Aorta (tissue), 5 donors: ENCODE data around the gene FAM227B. TPM values are rescaled to one million over a fixed set of nuclear protein-coding genes. Genes with fewer than 3 reads are reported as not detected.
"Not testable (repeated sequence)": the region's sequence is repeated elsewhere in the genome, so short reads cannot be mapped to it uniquely, and the experiment has no call there.

ENCODE experiments used
- ATAC-seq: fragments of 200-7000 bp; cut with Tn5 transposase; one replicate; pipeline ENCODE4 v1.9.1; 2022; ENCODE audit warnings: moderate library complexity; ENCODE audit not compliant: low FRiP score
- DNase-seq, 2 donors: peaks; one replicate each; pipeline ENCODE4 v3.0.0-alpha.2; 2020
- H3K27ac ChIP-seq, 2 donors: one replicate each; pipeline ENCODE4 v1.5.1; 2013; ENCODE audit warnings: low read length in 2 of 2, mild to moderate bottlenecking in 2 of 2, moderate library complexity in 2 of 2, control low read depth in 1 of 2, inconsistent platforms in 1 of 2, low read depth in 1 of 2
- H3K27me3 ChIP-seq, 2 donors: one replicate each; pipeline ENCODE4 v1.6.1; 2013; ENCODE audit warnings: control low read depth in 1 of 2, low read length in 1 of 2, mild to moderate bottlenecking in 1 of 2, moderate library complexity in 1 of 2; ENCODE audit not compliant: insufficient read depth in 2 of 2, control insufficient read depth in 1 of 2
- H3K36me3 ChIP-seq, 2 donors: one replicate each; pipeline ENCODE4 v1.6.1; 2013; ENCODE audit warnings: control low read depth in 1 of 2, low read length in 1 of 2, mild to moderate bottlenecking in 1 of 2; ENCODE audit not compliant: insufficient read depth in 2 of 2, control insufficient read depth in 1 of 2
- H3K4me1 ChIP-seq, 2 donors: one replicate each; pipeline ENCODE4 v1.6.1; 2013; ENCODE audit warnings: low read length in 2 of 2, control low read depth in 1 of 2, mild to moderate bottlenecking in 1 of 2, moderate library complexity in 1 of 2; ENCODE audit not compliant: insufficient read depth in 2 of 2, control insufficient read depth in 1 of 2
- H3K4me3 ChIP-seq, 2 donors: one replicate each; pipeline ENCODE4 v1.5.1; 2013; ENCODE audit warnings: low read length in 2 of 2, control low read depth in 1 of 2, mild to moderate bottlenecking in 1 of 2
- H3K9me3 ChIP-seq: one replicate; pipeline ENCODE4 v1.6.1; 2013; ENCODE audit warnings: mild to moderate bottlenecking, low read length; ENCODE audit not compliant: control insufficient read depth
- WGBS, 2 donors: extraction: QIAGEN DNeasy Blood & Tissue Kit; methylation state at CpG; one replicate each; pipeline ENCODE4 v1.1.7; 2013; 5-methylcytosine and 5-hydroxymethylcytosine counted together
- intact Hi-C, 2 donors: fragments of 100-400 bp; cut with DNase I; formaldehyde crosslinking; loops; one replicate each; pipeline versions ENCODE4 v1.14.2 to v1.15.0; 2022
- polyA plus RNA-seq, 2 donors: library from polyadenylated mRNA; stranded (reverse); fragments of 200-250 nt; gene quantifications; one replicate each; pipeline ENCODE4 v1.2.3, GENCODE V29; 2013
- total RNA-seq, 2 donors: library from RNA; stranded (reverse); fragmentation: NEBNext Ultra II Directional; extraction: Animal tissue kit (Norgen Biotek cat#: 25700); gene quantifications; one replicate each; pipeline ENCODE4 v1.2.1, GENCODE V29; 2021
- donor health status: healthy with polysubstance abuse.
- donor health status: Bipolar disorder and iron deficiency.
- donor health status: DM: no; HTN: no; CAD: no.
- donor health status: DM: no; HTN: no; CAD: no.
- donor health status: DM: yes; HTN: yes; CAD: no.

Gene FAM227B
- total and polyA plus RNA-seq, 4 donors: 4.2 to 6.4 (median 5.0) TPM

- H3K27me3 ChIP-seq: no peaks in the 10 kb centered on the region
- intact Hi-C loops: no loop called here
- no peaks in the 10 kb centered on the region for H3K4me1 ChIP-seq
- no peak overlapping the region for H3K4me3 ChIP-seq
- 82 to 93% methylated on average over 1 of the region's 1 CpG for WGBS, 2 donors
- ATAC-seq (no peak), DNase-seq (no peak)
- no peaks in the 10 kb centered on the region for H3K36me3 ChIP-seq
- H3K9me3 ChIP-seq: no peaks in the 10 kb centered on the region
- no peak overlapping the region for H3K27ac ChIP-seq
These were observed 205.0 kb downstream of the FAM227B start for GRCh38 chr15:49415638-49416037.

DNA sequence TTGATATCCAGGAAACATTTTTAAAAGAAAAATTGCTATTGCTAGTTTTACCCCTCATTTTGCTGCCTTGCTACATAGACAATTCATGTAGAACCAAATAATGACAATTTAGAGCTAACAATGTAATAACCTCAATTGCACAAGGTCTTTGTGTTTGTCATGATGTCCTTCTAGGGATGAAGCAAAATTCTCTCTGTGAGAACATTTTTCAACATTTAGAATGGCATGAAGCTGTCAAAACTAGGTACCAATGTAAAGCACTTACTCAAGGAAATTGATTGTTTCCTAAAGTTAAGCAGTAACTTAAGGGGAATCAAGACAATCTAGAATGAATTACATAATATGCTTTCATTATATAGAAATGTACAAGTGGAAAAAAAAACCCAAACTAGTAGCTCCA, 205.5 kb downstream of the FAM227B start:
- Histone ChIP-seq H3K9me3 (no peaks in the 10 kb centered on the region), H3K27ac (no peak overlapping the region), H3K4me3 (no peak overlapping the region), H3K4me1 (no peaks in the 10 kb centered on the region), H3K27me3 (no peaks in the 10 kb centered on the region), H3K36me3 (no peaks in the 10 kb centered on the region)
- DNase-seq: no peak
- intact Hi-C loops: no loop called here
- no peak for ATAC-seq

GRCh38 chr15:49412797-49413196, 207.8 kb downstream of the FAM227B start:
- intact Hi-C loops: no loop called here
- no peak for ATAC-seq
- no peak overlapping the region for H3K4me3 ChIP-seq

DNA sequence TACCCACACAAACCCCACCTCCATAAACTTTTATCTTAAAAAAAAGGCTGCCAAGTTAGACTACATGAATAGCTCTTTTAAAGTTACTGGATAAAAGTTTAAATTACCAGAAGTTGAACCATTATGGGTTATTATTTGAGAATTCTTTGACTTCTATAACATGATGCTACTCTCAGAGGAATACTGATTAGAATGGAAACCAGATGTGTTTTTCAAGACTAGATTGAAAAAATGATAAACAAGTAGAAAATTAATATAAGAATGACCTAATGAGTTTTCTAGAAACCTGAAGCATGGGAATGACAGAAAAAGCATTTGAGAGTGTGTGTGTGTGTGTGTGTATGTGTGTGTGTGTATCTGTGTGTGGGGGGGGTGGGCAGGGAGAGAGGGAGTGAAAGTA, 210.0 kb downstream of the FAM227B start:
- Histone ChIP-seq H3K36me3 (no peaks in the 10 kb centered on the region), H3K27ac (no peak overlapping the region), H3K27me3 (no peaks in the 10 kb centered on the region), H3K4me1 (no peaks in the 10 kb centered on the region), H3K9me3 (no peaks in the 10 kb centered on the region), H3K4me3 (no peak overlapping the region)
- no peak for DNase-seq
- intact Hi-C loops: no loop called here
- no peak for ATAC-seq

More at GRCh38 chr15:49412797-49413196, 207.8 kb downstream of the FAM227B start:
- no peak for DNase-seq
- H3K4me1 ChIP-seq: no peaks in the 10 kb centered on the region
- no peaks in the 10 kb centered on the region for H3K9me3 ChIP-seq
- H3K27me3 ChIP-seq: no peaks in the 10 kb centered on the region
- no peaks in the 10 kb centered on the region for H3K36me3 ChIP-seq
- no peak overlapping the region for H3K27ac ChIP-seq

- Histone ChIP-seq H3K4me3 (no peak overlapping the region), H3K36me3 (no peaks in the 10 kb centered on the region), H3K4me1 (no peaks in the 10 kb centered on the region), H3K27me3 (no peaks in the 10 kb centered on the region), H3K9me3 (no peaks in the 10 kb centered on the region), H3K27ac (no peak overlapping the region)
- no peak for ATAC-seq
- intact Hi-C loops: no loop called here
- DNase-seq: peak in 1 of 2 donors; percentile 59
- 89 to 91% methylated on average over 17 of the region's 17 CpGs for WGBS, 2 donors
These were observed 214.1 kb downstream of the FAM227B start for GRCh38 chr15:49406352-49407118.

GRCh38 chr15:49402515-49403296, 217.9 kb downstream of the FAM227B start:
- H3K27me3 ChIP-seq, H3K36me3 ChIP-seq, H3K4me3 ChIP-seq, H3K4me1 ChIP-seq, intact Hi-C loops, DNase-seq, H3K9me3 ChIP-seq, H3K27ac ChIP-seq, ATAC-seq: not testable (repeated sequence)
- 84 to 85% methylated on average over 5 of the region's 5 CpGs for WGBS, 2 donors

DNA sequence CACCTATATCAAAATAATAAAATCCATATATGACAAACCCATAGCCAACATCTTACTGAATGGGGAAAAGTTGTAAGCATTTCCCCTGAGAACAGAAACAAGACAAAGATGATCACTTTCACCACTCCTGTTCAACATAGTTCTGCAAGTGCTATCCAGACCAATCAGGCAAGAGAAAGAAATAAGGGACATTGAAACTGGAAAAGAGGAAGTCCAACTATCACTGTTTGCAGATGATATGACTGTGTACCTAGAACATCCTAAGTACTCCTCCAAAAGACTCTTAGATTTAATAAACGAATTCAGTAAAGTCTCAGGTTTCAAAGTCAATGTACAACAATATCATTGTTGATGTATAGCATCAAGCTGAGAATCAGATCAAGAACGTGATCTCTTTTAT, 233.1 kb downstream of the FAM227B start:
- H3K4me3 ChIP-seq: no peak overlapping the region
- ATAC-seq: no peak
- H3K36me3 ChIP-seq: no peaks in the 10 kb centered on the region
- no peak overlapping the region for H3K27ac ChIP-seq
- no peaks in the 10 kb centered on the region for H3K9me3 ChIP-seq
- intact Hi-C loops: no loop called here
- no peaks in the 10 kb centered on the region for H3K27me3 ChIP-seq
- no peak for DNase-seq
- 84 to 90% methylated on average over 2 of the region's 2 CpGs for WGBS, 2 donors
- H3K4me1 ChIP-seq: no peaks in the 10 kb centered on the region

DNA sequence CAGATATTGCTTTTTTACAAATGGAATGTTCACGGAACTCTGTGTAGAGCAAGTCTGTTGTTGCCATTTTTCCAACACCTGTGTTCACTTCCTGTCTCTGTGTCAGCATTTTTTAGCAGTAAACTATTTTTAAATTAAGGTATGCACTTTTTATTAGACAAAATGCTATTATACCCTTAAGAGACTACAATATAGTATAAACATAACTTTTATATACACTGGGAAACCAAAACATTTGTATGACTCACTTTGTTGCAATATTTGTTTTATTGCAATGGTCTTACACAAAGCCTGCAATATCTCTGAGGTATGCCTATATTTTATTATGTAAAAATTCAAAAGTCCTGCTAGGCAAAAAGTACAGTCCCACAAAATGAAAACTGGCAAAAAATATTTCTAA, 237.4 kb downstream of the FAM227B start:
- Histone ChIP-seq H3K9me3 (no peaks in the 10 kb centered on the region), H3K4me1 (no peaks in the 10 kb centered on the region), H3K4me3 (no peak overlapping the region), H3K27ac (no peak overlapping the region), H3K27me3 (no peaks in the 10 kb centered on the region), H3K36me3 (no peaks in the 10 kb centered on the region)
- WGBS, 2 donors: 52 to 70% methylated on average over 1 of the region's 1 CpG
- intact Hi-C loops: no loop called here
- ATAC-seq (no peak), DNase-seq (no peak)

DNA sequence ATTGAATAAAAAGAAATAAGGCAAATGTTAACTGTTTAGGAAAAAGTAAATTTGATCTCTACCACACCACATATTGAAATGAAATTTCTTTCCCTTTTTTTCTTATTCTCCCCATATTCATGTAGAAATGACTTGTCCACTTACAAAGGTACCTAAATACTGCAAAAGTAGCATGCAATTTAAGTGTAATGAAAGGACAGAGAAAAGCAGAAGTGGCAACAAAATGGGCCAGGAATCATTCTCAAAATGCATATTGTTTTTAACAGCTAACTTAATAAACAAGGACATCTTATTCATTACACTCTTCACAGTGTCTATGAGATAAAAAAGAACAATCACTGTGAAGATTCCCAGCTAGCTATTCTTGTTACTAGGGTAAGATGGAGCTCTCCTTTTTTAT, 238.2 kb downstream of the FAM227B start:
- H3K4me3 ChIP-seq: no peak overlapping the region
- no peak overlapping the region for H3K27ac ChIP-seq
- no peaks in the 10 kb centered on the region for H3K27me3 ChIP-seq
- no peaks in the 10 kb centered on the region for H3K4me1 ChIP-seq
- no peaks in the 10 kb centered on the region for H3K36me3 ChIP-seq
- no peaks in the 10 kb centered on the region for H3K9me3 ChIP-seq
- DNase-seq: no peak
- intact Hi-C loops: no loop called here
- ATAC-seq: no peak
